Loucy (cell line): Measurements from ENCODE around the gene TCERG1.

Source experiments
- EZH2phosphoT487 ChIP-seq: fragments of 200-600 bp; IDR thresholded peaks from 2 replicates; pipeline ENCODE4 v1.6.1; 2018; ENCODE audit warnings: antibody characterized with exemption, mild to moderate bottlenecking, moderate library complexity, borderline replicate concordance
- TF ChIP-seq, protein P1 (sequence below): fragments of 200-600 bp; sonication (generic); conservative IDR thresholded peaks from 2 replicates; pipeline ENCODE4 v1.5.1; 2014; ENCODE audit warnings: mild to moderate bottlenecking, antibody characterized with exemption, low read length

DNA sequence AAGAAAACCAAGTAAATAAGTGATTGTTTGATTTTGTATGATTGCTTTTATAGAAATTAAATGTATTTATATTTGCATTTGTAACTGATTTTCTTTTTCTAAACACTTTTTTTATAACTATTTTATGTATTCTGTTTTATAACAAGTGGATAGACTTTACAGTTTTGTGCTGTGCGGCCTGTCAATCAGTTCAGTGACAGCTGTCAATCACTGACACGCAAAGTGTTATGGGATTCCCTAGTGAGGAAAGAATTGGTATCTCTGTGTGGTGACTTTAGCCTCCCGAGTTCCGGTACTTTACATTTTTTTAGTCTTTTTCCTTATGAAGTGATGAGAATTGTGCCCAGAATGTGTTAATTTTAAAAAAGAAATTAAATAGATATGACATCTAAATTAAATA, 52.5 kb downstream of the TCERG1 start:
- TF ChIP-seq, protein P1, sequence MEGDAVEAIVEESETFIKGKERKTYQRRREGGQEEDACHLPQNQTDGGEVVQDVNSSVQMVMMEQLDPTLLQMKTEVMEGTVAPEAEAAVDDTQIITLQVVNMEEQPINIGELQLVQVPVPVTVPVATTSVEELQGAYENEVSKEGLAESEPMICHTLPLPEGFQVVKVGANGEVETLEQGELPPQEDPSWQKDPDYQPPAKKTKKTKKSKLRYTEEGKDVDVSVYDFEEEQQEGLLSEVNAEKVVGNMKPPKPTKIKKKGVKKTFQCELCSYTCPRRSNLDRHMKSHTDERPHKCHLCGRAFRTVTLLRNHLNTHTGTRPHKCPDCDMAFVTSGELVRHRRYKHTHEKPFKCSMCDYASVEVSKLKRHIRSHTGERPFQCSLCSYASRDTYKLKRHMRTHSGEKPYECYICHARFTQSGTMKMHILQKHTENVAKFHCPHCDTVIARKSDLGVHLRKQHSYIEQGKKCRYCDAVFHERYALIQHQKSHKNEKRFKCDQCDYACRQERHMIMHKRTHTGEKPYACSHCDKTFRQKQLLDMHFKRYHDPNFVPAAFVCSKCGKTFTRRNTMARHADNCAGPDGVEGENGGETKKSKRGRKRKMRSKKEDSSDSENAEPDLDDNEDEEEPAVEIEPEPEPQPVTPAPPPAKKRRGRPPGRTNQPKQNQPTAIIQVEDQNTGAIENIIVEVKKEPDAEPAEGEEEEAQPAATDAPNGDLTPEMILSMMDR: no peak
- no peak for TF ChIP-seq EZH2phosphoT487
